Skeletal muscle cell (primary cell): ENCODE data around the gene MYCT1.
A peak's percentile ranks its signal among the peaks of the same experiment; 100 is the strongest.
"Not testable (repeated sequence)": the region's sequence is repeated elsewhere in the genome, so short reads cannot be mapped to it uniquely, and the experiment has no call there.

Experiments used
- DNase-seq: peaks from one replicate; pipeline ENCODE4 v3.0.0-alpha.2; 2010; ENCODE audit warnings: low read depth
- H3K4me3 ChIP-seq: 2 replicates; pipeline ENCODE4 v1.5.1; 2011; ENCODE audit warnings: low read depth, mild to moderate bottlenecking, control low read depth, low read length, moderate library complexity

The MYCT1 gene, protein sequence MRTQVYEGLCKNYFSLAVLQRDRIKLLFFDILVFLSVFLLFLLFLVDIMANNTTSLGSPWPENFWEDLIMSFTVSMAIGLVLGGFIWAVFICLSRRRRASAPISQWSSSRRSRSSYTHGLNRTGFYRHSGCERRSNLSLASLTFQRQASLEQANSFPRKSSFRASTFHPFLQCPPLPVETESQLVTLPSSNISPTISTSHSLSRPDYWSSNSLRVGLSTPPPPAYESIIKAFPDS

DNA sequence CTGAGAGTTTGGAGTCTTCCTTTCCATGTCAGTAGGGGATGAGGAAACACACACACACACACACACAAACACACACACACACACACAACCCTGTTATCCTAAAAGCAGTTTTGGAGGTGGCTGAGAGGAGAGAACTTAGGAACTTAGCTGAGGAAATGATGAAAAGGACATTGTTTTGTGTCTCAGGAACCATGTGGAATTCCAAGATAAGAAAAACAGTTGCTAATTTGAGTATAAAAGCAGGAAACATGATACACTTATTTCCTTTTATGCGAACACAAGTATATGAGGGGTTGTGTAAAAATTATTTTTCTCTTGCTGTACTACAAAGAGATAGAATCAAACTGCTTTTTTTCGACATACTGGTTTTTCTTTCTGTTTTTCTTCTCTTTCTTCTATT lies at the start of gene MYCT1:
TSS of gene MYCT1 (plus strand) at position 264 of the 400 bp plus-strand sequence. CDS start at position 270, 6 bp downstream.
- no peak within 1 kb of the TSS for H3K4me3 ChIP-seq
- no peak for DNase-seq

DNA sequence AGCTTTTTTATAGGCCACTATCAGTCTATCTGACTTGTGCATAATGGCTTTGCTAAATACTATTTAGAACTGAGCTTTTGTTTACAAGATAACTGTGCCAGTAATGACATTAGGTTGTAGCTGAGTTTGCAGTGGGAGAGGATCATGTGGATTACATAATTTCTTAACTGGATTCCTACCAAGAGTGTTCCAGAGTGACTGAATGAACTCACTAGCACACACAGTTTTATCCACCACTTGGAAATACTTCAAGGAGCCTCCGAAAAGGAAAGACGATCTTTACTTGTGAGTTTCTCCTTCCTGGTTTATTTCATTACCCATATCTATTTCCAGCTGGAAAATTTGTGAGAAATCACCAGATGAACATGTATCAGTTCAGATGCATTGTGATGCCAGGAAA lies 49.6 kb upstream of the MYCT1 start:
- DNase-seq, result peak; percentile 32

DNA sequence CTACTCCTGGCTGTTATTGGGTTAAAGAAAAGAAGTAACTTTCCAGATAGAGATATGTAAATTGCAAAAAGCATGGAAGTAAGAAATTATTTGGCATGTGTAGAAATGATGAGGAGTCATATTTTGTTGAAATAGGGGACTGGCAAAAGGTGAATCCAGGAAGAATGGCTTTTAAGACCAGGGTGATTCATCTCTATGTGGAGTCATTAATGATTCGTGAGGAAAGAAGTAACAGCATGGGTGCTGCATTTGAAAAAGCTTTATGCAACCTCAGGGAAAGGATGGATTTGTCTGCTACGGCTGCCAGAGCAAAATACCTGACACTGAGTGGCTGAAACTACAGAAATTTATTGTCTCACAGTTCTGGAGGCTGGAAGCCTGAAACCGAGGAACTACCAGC lies 45.7 kb upstream of the MYCT1 start:
- DNase-seq, result no peak
- no peak overlapping the region for H3K4me3 ChIP-seq

More for the DNA sequence above, 49.6 kb upstream of the MYCT1 start:
- no peak overlapping the region for H3K4me3 ChIP-seq

DNA sequence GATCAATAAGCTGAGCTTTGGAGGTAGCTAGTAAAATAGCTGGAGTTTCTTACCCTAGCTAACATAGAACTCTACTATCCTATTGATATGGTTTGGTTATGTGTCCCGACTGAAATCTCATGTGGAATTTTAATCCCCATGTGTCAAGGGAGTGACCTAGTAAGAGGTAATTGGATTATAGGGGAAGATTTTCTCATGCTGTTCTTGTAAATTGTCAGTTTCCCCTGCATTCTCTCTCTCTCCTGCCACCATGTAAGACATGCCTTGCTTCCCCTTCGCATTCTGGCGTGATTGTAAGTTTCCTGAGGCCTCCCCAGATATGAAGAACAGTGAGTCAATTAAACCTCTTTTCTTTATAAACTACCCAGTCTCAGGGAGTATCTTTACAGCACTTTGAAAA lies 35.9 kb upstream of the MYCT1 start:
- no peak overlapping the region for H3K4me3 ChIP-seq
- DNase-seq, result no peak

DNA sequence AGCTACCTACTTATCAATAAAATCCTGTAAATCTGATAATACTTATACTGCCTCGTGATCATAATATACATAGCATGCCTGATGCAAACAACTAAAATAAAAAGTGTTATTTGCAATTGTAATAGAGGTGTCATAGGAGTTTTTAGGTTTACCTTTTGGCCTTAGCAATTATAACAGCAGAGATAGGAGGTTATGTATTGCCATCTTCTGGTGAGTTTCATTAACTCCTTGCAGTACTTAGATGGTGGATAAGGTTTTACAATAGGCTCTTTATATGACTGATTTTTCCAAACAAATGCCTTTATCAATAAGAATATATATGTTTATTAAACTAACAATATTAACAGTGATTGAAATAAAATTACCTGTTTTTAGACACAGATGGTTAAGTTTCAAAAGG lies 27.8 kb upstream of the MYCT1 start:
- no peak for DNase-seq
- H3K4me3 ChIP-seq, result no peak overlapping the region

DNA sequence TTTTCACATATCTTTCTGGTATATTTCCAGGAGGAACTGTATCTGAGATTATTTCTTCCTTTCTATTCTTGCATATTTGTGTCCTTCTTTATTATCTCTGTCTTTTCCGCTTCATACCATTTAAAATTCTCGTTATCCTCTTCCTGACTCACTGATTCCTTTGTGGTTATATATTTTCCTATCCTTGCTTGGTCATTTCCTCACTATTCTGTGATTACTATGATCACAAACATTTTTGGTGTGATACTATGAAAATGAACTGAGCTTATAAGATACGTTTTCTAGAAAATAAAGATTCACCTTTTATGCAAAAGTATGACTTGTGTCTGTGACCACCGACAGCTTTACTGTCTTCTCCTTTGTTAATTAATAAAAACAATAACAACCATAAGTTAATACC lies 26.5 kb upstream of the MYCT1 start:
- no peak for DNase-seq
- no peak overlapping the region for H3K4me3 ChIP-seq

DNA sequence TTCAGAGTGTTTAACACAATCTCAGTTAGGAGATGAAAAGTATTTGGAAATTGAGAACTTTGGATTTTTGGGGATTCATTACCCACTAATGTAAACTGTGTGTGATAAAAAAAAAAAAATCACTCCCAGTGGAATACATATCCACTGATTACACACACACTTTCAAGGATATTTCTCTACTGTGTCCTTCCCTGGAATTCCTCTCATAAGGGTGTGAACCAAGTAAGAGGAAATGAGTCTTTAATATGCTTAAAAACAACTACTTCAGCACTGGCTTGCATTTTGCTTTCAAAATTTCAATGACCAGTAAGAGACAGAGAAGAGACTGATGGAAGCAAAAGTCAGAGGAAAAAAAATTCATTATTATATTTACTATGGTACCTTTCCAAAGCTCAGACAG lies 24.5 kb upstream of the MYCT1 start:
- no peak overlapping the region for H3K4me3 ChIP-seq
- no peak for DNase-seq

DNA sequence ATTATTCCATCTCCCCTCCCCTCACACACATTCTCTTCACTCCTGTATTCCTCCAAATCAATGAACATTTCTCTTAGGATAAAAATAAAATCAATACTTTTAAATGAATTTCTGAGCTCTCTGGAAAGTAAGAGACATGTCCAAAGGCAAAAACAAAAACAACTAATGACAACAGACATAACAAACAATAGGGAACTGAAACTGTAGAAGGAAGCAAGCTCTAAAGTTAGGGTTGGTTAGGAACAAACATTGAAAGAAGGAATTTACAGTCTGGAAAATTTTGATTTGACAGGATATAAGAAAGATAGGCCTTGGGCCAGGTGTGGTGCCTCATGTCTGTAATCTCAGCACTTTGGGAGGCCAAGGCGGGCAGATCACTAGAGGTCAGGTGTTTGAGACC lies 17.5 kb upstream of the MYCT1 start:
- no peak overlapping the region for H3K4me3 ChIP-seq
- no peak for DNase-seq

DNA sequence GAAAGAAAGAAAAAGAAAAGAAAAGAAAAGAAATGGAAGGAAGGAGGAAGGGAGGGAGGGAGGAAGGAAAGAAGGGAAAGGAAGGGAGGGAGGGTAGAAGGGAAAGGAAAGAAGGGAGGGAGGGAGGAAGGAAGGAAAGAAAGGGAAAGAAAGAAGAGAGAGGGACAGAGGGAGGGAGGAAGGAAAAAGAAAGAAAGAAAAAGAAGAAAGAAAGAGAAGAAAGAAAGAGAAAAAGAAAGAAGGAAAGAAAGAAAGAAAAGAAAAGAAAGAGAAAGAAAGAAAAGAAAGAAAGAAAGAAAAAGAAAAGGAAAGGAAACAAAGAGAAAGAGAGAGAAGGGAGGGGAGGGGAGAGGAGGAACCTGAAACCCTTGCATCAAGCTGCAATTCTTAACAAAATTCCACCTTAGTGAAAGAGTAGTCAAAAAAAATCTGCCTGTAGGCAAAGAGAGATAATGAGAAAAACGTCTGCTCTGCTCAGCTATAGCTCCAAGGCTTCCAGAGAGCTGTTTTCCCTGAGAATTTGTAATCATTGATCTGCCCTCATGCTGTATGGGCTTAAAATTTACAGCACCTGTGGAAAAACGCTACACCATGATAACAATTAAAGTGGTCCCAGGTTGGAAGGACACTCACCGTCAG lies 16.7 kb upstream of the MYCT1 start:
- no peak overlapping the region for H3K4me3 ChIP-seq
- no peak for DNase-seq

DNA sequence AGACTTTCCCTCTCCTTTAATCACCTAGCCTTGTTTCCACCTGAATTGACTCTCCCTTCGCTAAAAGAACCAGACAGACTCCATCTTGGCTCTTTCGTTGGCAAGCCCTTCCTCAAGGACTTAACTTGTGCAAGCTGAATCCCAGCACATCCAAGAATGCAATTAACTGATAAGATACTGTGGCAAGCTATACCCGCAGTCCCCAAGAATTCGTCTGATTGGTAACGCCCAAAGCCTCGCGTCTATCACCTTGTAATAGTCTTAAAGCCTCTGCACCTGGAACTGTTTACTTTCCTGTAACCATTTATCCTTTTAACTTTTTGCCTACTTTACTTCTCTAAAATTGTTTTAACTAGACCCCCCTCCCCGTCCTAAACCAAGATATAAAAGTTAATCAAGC lies 15.6 kb upstream of the MYCT1 start:
- no peak overlapping the region for H3K4me3 ChIP-seq
- DNase-seq, result no peak

DNA sequence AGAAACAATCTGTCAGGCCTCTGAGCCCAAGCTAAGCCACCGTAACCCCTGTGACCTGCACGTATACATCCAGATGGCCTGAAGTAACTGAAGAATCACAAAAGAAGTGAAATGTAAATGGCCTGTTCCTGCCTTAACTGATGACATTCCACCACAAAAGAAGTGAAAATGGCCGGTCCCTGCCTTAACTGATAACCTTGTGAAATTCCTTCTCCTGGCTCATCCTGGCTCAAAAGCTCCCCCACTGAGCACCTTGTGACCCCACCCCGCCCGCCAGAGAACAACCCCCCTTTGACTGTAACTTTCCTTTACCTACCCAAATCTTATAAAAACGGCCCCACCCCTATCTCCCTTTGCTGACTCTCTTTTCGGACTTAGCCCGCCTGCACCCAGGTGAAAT lies 14.8 kb upstream of the MYCT1 start:
- not testable (repeated sequence) for DNase-seq, H3K4me3 ChIP-seq

DNA sequence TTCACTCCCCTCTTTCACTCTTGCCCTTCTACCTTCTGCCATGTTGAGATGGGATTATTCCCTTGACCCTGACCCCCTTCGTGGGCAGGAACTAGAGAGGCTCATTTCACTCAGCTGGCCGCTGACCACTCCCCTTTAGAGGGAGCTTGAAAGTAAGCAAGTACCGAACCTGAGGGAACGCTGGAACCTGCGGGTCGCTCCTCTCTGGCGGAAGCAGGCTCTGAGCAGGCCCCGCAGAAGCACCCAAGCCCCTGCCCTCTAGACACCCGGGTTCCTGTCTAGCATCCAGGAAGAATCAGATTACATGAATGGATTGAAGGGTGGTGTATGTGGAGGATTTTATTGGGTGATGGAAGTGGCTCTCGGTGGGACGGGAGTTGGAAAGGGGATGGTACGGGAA lies 11.9 kb upstream of the MYCT1 start:
- H3K4me3 ChIP-seq, result no peak overlapping the region
- DNase-seq, result no peak

DNA sequence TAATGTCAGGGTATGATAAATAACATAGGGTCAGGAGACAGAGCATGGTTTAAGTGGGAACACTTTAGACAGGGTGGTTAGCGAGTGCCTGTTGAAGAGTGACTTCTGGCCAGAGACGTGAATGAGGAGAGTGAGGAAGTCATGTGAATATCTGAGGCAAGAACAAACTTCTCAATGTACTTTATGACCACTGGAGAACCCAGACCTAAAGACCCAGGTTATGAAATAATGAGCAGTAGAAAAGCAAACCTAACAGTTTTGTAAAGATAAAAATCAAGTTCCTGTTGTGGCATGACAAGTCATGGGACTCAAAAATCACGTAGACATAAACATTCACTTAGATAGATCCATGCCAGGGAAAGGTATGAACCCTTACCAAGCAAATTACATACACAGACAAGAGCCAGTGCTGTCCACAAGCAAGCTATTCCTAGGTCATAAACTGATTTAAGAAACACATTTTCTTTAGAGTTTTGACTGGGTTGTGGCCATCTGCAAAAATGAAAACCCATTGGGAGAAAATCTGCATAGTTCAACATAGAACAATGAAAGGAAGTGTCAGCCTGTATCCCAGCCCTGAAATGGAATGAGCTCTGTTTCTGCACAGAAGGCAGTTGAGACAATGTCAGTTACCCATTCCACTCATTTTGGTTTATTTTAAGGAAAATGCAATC lies 2.2 kb upstream of the MYCT1 start:
- DNase-seq, result no peak
- no peak overlapping the region for H3K4me3 ChIP-seq

DNA sequence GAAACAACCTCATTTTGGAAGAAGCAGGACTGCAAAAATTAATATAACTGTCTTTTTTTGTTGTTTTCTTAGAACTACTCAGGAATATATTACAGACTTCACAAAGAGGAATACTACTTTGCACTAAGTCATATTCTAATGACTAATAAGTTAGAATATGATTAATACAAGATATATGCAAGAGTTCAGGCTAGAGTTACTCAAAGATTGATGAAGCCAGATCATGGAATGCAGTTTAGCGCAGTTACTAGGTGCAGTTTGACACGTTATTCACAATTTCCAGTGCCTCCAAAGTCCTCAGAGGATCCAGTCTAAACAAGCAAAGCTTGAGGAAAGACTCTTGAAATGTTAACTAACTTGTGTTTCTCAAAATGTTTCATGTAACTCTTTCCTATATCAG lies 1.2 kb upstream of the MYCT1 start:
- DNase-seq, result peak; percentile 74
- H3K4me3 ChIP-seq, result no peak overlapping the region

DNA sequence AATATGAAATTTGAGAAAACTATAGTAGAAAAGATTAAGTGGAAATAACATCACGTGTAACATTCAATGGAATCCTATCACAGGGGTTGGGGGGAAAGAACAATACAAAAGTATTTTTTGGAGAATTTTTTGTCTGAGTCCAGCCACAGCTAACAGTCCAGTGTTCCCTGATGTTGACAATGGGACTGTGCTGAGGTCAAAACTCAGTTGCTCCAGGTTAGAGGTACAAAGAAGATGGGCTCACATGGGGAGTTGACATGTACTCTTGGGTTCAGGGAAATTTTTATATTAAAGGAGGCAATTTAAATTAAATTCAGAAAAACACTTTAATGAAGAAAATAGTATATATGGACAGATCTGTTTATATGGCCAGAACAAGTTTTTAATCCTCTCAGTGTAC lies 995 bp downstream of the MYCT1 start:
- no peak for DNase-seq
- no peak overlapping the region for H3K4me3 ChIP-seq

DNA sequence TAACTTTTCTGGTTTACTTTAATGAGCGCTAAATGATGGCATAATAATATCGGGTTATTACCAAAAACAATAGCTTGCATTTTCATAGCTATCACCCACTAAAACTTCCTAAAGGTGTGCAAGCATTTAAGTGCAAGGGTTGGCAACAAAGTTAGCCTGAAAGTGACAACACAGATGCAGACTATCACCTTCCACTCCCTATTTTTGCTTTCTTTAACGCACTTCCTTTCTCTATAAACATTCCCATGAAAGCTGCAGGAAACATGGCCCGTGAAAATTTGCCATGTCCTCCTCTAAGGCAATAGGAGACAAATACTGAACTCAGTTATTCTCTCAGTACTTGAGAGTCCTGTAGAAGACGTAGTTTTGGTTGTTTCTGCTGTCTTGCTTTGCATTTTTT lies 2.7 kb downstream of the MYCT1 start:
- no peak for DNase-seq
- no peak overlapping the region for H3K4me3 ChIP-seq

DNA sequence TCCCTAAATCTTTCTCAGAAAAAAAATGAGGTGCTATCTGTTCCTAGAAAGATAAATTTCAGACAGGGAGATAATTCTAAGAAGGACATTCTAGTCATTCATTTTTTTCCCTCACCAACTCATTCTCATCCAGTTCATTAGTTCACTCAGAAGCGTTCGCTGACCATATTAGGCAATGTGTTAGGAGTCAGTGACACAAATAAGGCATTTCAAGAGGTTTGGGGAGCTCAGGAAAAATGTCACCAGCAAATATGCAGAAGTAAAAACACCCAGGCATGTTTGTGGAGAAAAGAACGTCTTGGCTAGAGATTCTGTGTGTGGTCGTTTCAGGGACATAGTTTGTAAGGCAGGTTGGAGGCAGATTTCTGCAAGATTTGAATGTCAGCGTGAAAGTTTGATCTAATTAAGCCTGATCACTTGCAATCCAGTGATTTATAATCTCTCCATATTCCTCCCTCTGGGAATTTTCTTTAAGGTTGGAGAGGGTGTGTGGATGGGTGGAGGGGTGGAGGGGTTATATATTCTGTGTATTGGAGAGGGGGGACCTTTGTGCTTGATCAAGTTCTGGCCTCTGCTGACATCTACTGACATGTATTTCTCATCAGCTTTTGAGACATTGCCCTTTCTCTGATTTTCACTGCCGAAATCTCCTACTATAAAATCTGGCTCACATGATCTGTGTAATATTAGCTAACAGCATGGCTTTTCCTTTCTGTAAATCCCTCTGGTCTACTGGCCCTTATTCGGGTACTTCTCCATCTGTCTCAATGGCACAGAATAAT lies 3.6 kb downstream of the MYCT1 start:
- no peak for DNase-seq

DNA sequence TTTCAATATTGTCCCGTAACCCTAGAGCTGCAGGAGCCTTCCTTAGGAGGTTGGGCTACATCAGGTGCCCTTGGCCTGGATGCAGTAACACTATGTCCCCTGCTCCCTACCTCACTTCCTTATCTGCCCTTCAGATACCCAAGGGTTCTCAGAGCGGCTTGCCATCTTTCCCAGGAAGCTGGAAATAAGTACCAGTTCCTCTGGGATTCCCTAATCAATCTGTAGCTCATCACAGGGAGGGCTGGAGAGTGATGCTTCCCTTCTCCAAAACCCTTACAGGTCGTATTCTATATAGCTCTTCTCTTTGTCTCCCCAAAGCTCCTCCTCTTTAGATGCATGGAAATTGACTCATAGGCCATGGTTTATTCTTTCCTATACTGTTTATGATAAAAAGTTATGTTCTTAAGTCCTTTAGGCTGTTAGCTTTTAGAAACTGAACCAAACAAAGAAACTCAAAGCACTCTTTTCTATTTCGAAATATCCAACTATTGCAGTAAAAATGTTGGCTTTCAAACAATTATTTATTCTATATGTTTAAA lies 4.2 kb downstream of the MYCT1 start:
- no peak for DNase-seq
- H3K4me3 ChIP-seq, result no peak overlapping the region

More for the DNA sequence above, 3.6 kb downstream of the MYCT1 start:
- H3K4me3 ChIP-seq, result no peak overlapping the region

DNA sequence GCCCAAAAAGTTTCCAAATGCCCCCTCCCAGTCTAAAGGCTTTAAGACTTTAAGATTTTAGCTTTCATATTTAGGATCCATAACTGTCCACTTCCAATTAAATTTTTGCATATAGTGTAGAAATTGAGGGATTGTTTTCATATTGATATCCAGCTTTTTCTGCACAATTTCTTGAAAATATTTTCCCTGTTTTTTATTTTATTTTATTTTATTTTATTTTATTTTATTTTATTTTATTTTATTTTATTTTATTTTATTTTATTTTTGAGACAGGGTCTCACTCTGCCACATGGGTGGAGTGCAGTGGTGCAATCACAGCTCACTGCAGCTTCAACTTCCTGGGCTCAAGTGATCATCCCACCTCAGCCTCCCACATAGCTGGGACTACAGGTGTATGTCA lies 6.1 kb downstream of the MYCT1 start:
- H3K4me3 ChIP-seq, DNase-seq: not testable (repeated sequence)

DNA sequence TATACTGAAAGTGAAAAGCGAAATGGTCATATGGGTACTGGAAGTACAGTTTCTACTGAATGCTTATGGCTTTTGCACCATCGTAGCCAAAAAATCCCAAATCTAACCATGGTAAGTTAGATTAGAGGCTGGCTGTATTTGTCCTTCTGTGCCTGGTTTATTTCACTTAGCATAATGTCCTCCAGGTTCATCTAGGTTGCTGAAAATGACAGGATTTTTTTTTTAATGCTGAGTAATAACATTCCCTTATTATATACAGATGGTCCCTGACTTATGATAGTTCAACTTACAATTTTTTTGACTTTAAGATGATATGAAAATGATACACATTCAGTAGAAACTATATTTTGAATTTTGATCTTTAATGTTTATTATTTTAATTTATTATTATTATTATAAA lies 7.6 kb downstream of the MYCT1 start:
- H3K4me3 ChIP-seq, result no peak overlapping the region
- DNase-seq, result no peak
